Adrenal gland (tissue), 5 donors: ENCODE results near the gene ADGRB2.

Source experiments
- CTCF ChIP-seq, 6 experiments: fragments of 450-650 bp in 4 of 6; fragments of 200-600 bp in 2 of 6; sonication (generic) in 1 of 6; IDR thresholded peaks; 1 replicate in 5 of 6; 2 replicates in 1 of 6; pipeline versions ENCODE4 v1.5.1 to v1.8.0; 2016 to 2021; ENCODE audit warnings: antibody characterized with exemption in 6 of 6, mild to moderate bottlenecking in 2 of 6, moderate library complexity in 1 of 6
- POLR2A ChIP-seq, 2 donors: fragments of 450-650 bp; IDR thresholded peaks; one replicate each; pipeline ENCODE4 v1.6.1; 2017; ENCODE audit warnings: antibody characterized with exemption in 2 of 2, mild to moderate bottlenecking in 2 of 2, moderate library complexity in 1 of 2
- donor health status: DM: no; HTN: no; CAD: no.

- no peak for TF ChIP-seq CTCF (IDR thresholded peaks at IDR 0.05)
- TF ChIP-seq POLR2A (IDR thresholded peaks at IDR 0.05) = no peak
These were observed 17.5 kb downstream of the ADGRB2 start for GRCh38 chr1:31746687-31747086.
